HG03175 (cell line): ENCODE measurements around the gene DAB1.

Source experiments
- ATAC-seq: cut with Tn5 transposase; IDR thresholded peaks from one replicate; pipeline ENCODE4 v1.9.1; 2021; ENCODE audit warnings: mild to moderate bottlenecking, moderate library complexity; ENCODE audit not compliant: unreplicated experiment

Gene DAB1

DNA sequence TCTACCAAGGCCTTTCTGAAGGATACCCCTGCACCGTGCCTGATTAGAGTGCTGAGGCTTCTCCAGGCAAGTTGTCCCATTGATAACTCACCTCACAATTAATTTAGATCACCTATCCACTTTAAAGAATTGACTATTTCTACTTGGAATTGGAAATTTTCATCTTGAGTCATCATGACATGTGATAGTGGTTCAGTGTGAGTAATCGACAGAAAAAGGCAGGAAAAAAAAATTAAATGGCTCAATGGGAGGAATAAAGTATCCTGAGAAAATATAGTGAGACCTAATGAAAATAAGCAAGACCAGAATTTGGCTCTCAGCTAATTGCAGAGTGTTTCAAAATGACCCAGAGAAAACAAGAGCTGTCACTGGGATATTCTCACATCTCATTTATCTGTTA is 235.7 kb downstream of the DAB1 start:
- ATAC-seq = no peak

DNA sequence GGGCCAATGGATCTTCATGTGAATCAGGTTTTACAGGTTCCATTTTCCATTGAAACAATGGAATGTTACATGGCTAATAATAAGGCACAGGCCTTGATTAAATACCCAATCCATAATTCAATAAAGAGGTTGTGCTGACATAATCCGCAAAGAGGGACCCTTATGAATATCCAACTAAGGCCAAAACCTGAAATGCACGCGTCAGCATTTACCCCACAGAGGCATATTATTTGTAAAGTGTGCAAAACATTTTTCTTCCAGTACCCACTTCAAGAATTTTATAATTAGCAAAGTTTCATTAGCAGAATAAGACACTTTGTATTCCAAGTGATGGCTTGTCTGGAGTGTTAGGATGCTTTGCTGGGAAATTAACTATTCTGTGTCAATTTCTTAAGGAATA is 237.4 kb downstream of the DAB1 start:
- no peak for ATAC-seq

DNA sequence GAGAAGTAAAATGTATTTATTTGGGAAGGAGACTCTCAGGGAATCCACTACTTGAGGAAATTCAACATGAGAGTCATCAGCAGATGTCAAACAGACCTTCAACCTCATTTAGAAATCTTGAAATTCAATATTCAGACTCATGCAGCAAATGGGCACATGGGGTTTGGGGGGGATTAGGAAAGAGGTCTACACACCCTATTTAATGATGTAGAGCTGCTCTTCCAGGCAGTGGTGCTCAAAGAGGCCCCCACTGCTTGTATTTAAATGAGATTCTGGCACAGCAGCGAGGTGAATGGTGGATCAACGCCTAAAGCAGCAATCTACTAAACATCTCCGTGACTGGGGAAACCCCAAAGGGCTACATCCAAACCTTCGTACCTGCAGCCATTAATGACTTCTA is 244.9 kb downstream of the DAB1 start:
- no peak for ATAC-seq

DNA sequence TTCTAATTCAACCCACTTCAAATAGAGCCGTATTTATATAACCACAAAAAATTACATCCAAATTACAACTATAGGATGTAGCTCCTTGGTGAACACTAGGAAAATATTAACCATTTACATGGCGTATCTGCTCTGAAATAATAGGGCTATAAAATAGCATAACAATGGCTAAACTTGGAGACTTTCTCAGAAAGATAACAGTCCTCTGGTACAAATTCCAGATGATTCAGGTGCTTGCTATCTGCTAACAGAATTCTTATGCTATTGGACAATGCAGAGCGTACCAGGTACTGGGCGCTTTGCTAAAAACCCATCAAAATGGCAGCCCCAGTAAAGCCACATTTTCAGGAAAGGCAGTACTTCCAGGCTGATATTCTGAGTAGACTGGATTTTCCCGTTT is 248.4 kb downstream of the DAB1 start:
- no peak for ATAC-seq

DNA sequence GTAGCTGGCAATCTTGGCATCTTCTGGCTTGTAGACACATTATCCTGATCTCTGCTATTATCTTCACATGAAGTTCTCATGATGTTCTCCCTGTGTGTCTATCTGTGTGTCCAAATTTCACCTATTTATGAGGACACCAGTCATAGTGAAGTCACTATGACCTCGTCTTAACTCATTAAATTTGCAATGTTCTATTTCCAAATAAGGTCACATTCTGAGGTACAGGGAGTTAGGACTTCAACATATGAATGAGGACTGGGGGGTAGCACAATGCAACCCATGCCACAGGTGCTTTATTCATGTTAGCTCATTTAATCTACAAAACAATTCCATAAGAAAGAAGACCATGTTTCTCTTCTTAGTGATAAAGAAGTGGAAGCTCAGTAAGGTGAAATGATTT is 251.8 kb downstream of the DAB1 start:
- no peak for ATAC-seq

DNA sequence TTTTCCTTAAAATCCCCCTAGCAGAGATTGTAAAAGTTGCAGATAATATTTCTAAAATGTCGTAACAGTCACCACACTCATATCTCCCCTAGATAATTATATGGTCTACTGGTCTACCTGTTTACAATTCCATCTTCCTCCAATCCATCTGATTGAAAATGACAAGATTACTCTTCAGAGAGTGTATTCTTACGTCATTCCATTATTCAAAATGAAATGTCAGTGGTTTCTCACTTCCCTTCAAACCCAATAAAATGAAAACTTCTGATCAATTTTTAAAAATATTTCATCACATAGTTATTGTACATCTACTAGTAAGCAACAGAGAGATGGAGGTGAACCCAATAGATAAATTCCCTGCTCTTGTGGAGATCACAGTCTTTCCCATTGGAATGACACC is 255.9 kb downstream of the DAB1 start:
- no peak for ATAC-seq

DNA sequence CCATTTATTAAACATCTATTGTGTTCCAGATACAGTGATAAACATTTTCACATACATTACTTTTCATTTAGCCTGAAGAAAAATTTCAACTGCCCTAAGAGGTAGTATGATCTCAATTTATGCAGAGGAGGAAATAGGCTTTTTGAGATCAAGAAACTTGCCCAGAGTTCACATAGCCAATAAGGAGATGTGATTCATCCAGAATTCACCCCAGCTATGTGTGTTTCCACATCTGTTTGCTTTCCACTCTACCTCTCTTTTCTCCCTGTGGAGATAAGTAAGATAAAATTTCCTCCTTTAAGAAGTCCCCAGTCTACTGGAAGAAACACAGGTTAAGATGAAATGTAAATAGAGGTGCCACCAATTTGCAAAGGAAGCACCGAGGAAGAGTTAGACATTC is 258.3 kb downstream of the DAB1 start:
- ATAC-seq = no peak

DNA sequence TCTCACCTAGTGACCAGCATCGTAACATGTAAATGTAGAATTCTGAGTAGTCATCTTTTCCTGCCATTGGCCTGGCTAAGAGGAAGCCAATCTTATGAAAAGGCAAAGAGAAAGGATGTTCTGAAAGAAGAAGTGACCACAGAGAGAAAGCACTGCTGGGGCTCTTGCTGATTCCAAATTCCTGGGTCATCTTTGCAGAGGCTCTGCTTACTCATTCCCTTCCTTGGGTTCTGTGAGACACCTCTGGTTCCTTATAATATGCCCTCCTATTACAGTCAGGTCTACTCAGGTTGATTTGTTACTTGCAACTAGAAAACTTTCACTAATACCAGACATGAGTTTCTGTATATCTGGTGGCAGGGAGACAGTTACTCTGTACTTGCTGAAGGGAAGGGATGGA is 259.3 kb downstream of the DAB1 start:
- peak; percentile 73 for ATAC-seq

DNA sequence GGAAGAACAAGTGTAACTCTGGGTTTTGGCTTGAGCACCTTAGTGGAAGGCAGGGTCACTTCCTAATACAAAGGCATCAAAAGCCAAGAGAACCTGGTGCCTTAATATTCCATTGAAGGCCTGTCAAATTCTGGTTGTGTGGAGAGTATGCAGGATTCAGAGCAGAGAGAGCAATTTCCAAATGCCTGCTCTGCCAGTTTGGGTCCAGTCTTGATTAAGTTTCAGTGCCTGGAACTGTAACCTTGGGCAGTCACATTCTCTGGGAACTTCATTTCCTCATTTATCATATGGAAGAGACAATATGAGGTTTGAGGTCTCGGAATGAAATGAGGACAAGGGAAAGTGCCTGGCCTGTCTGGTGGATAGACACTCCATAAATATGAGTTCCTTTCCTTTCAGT is 260.1 kb downstream of the DAB1 start:
- no peak for ATAC-seq

DNA sequence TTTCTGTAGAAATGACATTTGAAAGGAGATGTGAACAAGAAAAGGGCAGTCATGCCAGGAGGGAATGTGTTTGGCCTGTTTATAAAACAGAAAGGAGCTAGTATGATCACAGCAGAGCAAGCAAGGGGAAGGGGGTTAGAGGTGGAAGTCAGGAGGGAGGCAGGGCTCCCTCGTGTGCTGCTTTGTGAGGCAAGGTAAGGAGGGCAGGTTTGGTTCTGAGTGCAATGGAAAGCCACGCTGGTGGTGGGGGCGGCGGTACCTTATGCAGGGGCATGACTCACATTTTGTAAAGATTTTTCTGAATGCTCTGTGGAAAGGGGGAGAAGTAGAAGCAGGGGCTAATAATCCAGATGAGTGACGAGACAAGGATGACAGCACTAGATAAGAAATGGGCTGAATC is 260.5 kb downstream of the DAB1 start:
- ATAC-seq = no peak

DNA sequence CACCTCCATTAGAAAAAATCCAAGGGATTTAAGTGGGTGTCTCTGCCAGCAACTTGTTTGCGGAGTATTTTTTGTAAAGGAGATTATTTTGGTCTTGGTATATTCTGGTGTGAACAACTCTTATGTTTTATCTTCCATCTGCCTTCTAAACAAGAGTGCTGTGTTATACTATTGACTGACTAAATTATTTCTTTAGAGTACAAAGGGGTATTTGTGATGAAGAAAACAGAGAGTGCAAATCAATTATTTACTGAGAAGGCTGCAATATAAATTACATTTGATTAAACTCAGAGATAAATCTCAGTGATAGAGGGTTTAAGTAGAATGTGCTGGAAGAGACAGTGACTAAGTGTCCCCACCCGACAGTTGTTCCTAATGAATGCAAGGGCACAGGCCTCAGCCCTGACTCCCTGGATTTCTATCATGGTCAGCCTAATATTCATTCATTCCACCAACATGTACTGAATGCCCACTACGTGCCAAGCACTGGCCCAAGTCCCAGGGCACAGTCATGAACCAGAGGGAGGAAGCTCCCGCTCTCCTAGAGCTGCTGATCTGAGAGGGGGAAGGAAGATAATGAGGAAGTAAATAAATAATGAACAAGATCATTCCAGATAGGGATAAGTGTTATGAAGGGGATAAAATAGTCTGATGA is 261.1 kb downstream of the DAB1 start:
- ATAC-seq = no peak

DNA sequence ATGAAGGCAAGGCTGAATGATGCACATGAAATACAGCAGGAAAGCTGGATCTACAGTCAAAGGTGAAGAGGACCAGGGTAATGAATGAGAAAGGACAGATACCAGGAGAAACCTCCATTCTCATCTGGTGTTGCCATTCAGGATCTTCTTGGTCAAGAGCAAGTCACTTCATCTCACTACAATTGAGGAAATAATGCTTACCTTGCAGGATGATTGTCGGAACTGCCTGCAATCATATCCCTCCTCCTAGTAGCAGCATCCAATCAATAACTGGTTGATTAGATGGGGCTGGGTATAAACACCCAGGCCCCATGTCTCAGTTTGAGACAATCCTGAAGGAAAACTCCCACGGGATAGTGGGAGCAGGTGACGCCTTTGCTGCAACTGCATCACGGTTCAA is 263.3 kb downstream of the DAB1 start:
- ATAC-seq = no peak

DNA sequence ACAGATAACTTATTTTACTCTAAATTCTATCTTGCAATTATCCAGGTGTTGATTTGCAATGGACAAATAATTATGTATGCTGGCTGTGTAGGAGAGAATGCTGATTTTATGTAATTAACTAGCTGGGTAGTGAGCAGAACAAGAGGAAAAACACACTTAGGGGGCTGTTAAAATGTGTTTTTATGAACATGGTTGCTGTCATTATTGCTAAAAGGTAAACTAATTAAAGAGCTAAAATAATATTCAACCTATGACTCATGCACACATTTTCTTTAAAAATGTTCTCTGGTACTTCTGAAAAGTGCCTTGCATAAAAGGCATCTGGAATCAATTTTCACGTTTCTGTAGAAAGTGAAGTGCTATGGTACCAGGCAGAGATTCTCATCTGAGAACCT is 265.3 kb downstream of the DAB1 start:
- no peak for ATAC-seq

DNA sequence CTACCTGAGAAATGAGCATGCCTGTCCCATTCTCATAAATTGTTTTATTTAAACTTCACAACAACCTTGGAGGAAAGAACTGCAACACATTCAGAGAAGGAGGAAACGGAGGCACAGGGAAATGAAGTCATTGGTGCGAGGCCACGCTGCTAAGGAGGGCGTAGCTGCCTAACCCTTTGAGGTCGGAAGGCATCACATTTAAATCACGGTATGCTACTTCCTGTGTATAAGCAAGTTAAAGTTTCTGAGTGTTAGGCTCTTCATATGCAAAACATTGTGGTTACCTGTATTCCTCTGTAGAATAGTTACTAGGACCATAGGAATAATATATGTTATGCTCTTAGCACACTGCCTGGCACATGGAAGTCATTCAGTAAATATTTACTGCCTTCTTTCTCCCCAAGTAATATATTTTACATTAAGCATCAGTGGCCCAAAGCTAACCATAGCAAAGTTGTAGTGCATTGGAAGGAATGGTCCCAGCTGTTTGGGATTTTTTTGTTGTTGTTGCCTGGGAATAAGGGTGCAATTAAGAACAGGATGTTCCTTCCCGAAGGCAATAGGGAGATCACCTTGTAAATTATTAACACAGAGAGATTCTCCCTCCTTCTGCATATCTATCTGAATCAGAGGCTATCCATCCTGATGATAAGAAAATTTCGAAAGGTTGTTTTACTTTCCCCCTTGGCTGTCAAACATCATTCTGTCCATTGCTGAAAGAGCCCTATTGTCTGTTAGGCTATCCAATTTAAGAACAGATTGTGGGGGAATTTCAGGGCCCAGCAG is 265.8 kb downstream of the DAB1 start:
- peak; percentile 77 for ATAC-seq

DNA sequence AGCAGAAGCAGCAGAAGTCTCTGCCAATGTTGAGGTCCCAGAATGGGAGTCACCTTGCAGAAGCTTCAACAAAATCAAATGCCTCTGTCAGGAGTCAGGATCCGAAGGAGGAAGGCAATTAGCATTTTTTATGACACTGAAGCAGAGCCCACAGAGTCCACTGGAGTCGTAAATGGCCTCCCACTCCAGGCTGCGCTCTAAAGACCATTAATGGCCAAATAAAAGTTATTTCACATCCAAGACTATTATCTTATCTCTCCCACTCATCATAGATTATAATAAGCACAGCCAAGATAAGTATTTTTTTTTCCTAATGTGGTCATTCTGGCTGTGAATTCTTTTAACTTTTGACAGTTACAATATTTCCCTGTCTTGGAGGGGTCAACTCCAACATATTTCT is 267.0 kb downstream of the DAB1 start:
- ATAC-seq = no peak

DNA sequence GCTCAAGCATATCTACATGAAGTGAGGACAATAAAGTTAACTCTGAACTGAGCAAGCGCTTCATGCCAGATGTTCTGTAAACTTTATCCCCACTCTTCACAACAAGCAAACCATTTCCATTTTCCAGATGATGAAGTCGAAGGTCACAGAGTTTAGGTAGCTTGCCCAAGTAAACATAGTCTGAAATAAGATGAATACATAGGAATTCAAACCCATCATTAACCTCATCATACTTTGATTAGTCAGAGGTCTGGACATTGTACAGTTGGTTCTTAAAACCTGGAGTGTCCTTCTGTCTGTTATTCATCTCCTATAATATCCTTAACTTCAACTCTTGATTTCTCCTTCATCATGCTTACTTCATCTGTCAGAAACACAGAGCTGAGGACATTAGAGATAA is 277.8 kb downstream of the DAB1 start:
- ATAC-seq = no peak

DNA sequence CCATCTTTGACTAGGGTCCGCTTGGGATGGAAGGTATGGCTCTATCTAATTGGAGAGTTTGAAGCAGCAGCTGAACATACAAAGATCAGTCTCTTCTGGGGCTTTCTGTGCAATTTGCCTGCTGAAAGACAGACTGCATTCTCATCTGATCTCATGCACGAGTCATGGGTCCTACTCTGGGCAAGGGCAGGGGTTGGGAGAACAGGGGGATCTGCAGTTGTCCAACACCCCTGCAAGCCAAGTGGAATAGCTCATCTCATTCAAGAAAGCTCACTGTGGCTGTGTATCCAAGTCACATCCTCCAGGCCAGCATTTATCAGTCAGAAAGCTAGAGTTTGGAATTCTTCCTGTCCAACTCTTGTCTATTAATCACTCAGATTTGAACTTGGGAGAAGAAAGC is 280.9 kb downstream of the DAB1 start:
- ATAC-seq = no peak

DNA sequence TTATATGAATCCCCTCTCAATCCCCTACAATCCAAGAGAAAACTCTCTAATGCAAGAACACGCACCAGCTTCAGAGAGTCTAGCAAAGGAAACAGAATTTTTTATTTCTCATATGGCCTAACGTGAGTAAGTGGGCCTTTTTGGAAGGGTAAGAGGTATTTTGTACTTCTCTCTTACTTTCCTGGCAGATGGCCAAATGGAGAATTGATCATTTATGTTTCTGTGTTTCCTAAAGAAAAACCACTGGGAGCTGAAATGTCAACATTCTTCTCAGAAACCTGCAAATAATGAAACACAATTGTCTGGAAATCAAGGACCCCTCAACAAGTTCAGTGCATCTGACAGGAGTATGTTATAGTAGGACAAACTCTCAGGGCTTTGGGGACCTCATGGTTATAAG is 281.7 kb downstream of the DAB1 start:
- ATAC-seq = no peak

DNA sequence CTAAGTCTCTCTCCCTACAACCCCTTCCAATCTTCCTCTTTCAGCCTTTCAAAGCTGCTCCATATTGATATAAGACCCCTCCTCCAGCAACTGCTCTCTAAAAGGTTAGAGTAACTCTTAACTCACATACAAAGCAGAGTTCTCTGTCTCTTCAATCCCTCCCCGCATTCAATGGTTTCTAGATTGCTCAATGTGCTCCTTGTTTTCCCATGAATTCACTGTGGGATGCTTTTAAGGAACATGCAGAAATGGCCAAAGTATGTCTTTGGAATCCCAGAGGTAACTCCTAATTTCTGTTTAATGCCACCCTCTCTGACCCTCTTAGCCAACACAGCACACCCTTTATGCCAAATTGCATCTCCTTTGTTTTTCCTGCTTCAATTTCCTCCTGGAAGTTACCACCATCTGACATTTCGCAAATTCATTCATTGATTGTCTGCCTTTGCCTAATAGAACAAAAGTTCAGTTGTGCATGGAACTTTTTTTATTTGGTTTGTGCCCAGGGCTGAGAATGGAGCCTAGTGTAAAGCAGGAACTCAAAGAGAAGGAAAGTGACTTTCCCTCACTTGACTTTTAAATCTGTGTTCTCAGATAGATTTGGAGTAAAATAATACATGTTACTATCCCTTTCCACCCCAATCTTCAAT is 285.3 kb downstream of the DAB1 start:
- ATAC-seq = no peak

DNA sequence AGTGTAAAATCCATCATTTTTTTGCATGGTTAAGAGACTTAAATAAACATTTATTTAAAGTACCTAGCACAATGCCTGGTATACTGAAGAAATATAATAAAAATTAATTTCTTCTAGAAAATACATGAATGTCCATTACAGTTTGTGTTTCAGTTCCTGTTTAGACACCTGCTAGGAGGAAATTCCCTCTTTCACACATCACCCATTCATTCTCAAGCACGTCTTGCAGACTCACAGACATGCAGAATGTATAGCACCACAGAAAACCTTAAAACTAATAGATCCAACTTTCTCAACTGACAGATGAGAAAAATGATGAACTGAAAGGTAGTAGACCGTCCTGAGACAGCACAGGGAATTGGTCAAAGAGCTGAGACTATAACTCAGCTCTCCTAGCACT is 285.9 kb downstream of the DAB1 start:
- peak; percentile 86 for ATAC-seq

DNA sequence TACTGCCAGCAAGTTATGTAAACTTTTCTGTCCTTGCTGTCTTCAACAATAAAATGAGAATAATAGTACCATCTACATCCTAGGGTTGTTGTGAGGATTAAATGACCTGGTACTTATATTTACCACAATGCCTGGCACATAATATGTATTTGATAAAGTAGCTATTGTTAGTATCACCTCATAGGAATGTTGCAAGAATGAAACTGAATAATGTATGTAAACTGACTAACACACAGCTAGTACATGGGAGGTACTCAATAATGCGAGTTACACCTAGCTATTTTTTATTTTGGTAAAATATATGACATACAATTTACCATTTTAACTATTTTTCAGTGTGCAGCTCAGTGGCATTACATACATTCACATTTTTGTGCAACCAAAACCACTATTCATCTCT is 289.1 kb downstream of the DAB1 start:
- ATAC-seq = no peak

DNA sequence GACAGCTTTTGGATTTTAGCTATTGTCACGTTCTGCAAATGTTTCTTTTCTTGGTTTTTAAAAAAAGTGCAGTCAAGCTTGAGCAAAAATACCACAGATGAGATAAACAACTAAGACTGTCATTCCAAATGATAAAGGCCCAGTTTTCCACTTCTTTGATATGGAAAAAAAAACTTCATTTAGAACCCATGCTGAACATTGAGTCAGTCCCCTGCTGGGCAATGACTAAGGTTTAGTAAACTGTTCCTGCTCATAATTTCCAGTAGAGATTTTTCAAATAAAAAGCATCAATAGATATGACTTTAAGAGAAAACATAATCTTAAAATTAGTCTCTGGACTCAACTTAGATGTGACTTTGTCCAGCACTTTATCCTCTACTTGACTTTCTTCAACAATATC is 290.2 kb downstream of the DAB1 start:
- ATAC-seq = no peak
